ENCODE data around the gene PIBF1.

PIBF1 gene

GRCh38 chr13:73061473-73061872 is 279.5 kb downstream of the PIBF1 start:
- DNase-seq (ENCODE audit: low read depth) = no peak

DNA sequence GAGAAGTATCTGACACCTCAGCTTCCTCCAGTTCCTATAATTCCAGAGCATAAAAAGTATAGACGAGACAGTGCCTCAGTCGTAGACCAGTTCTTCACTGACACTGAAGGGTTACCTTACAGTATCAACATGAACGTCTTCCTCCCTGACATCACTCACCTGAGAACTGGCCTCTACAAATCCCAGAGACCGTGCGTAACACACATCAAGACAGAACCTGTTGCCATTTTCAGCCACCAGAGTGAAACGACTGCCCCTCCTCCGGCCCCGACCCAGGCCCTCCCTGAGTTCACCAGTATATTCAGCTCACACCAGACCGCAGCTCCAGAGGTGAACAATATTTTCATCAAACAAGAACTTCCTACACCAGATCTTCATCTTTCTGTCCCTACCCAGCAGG is 279.9 kb downstream of the PIBF1 start:
- no peak for DNase-seq (ENCODE audit: low read depth)

GRCh38 chr13:73062468-73062867 is 280.5 kb downstream of the PIBF1 start:
- DNase-seq (ENCODE audit: low read depth) = no peak

DNA sequence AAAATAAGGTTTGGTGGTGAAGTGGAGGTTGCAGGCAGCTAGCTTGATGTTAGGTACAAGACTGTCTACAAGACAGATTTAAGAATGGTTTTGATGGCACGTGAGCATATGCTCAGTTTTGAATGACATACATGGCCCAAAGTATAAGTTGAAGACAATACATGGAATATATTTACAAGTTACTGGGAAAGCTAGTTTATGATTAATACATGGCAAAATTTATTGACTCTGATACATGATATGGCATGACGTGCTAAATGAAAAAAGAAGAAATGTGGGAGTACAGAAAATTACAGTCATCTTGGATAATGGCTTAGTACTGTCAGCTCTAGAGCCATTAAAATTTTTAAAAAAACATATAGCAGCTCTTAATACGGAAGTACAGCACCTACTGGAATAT is 281.2 kb downstream of the PIBF1 start:
- no peak for DNase-seq (ENCODE audit: low read depth)

- DNase-seq (ENCODE audit: low read depth) = no peak
Measured at GRCh38 chr13:73065036-73065435, 283.1 kb downstream of the PIBF1 start.

DNA sequence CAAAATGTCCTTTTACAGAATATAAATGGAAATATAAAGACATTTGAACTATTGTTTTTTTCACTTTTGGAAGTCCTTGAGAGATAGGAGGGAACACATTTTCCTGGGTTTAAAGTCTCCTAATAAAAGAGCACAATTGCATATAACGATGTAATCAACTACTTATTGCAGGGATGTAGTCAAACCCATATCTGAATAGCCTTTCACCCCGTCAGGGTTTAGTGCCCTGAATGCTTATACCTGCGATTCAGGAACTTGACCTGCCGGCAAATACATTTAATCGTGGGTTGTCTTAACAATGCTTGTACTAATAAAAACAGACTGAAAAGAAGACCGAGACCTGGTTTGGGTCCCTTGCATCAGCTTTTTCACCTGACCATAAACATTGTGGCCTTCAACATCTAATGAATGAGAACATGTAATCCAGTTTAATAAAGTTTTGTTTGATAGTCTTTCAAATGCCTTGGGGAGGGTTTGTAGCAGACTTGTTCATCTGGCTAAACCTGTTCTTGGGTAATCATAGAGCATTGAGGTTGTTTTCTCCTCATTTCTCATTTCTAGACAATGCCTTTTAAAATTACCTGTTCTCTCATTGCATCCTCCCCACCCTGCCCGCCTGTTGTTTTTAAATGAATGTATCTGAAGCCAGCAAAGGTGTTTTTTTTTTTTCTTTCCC is 283.9 kb downstream of the PIBF1 start:
- no peak for DNase-seq (ENCODE audit: low read depth)

All from HS-5 (cell line).